DND-41 (cell line): ENCODE results near the gene COL6A2.

Experiments
- ATAC-seq: fragments of 200-7000 bp; cut with Tn5 transposase; 3 replicates; pipeline ENCODE4 v1.9.1; 2021; ENCODE audit warnings: low read depth; ENCODE audit not compliant: insufficient read depth
- DNase-seq: peaks from one replicate; pipeline ENCODE4 v3.0.0-alpha.2; 2020
- H2AFZ ChIP-seq: 2 replicates; pipeline ENCODE4 v1.6.0; 2012; ENCODE audit warnings: low read depth, low read length
- H3K27ac ChIP-seq: 2 replicates; pipeline ENCODE4 v1.5.1; 2012; ENCODE audit warnings: low read length, inconsistent platforms
- H3K27me3 ChIP-seq: fragments of 200-600 bp; sonication (generic); 2 replicates; pipeline ENCODE4 v1.6.0; 2012; ENCODE audit warnings: low read length, mild to moderate bottlenecking, inconsistent platforms; ENCODE audit not compliant: insufficient read depth, poor library complexity
- H3K36me3 ChIP-seq: 2 replicates; pipeline ENCODE4 v1.5.1; 2012; ENCODE audit warnings: low read length, inconsistent platforms; ENCODE audit not compliant: insufficient read depth
- H3K4me1 ChIP-seq: 2 replicates; pipeline ENCODE4 v1.5.1; 2012; ENCODE audit warnings: mild to moderate bottlenecking, low read length; ENCODE audit not compliant: insufficient read depth
- H3K4me2 ChIP-seq: 2 replicates; pipeline ENCODE4 v1.6.0; 2012; ENCODE audit warnings: mild to moderate bottlenecking, moderate library complexity, low read length, inconsistent platforms; ENCODE audit not compliant: insufficient read depth
- H3K4me3 ChIP-seq, 2 experiments: fragments of 200-600 bp in 1 of 2; shearing (Covaris generic) in 1 of 2; 2 replicates each; pipeline ENCODE4 v1.5.1; 2012 to 2016; ENCODE audit warnings: inconsistent platforms in 2 of 2, low read length in 2 of 2, mild to moderate bottlenecking in 2 of 2, low read depth in 1 of 2, moderate library complexity in 1 of 2
- H3K79me2 ChIP-seq: 2 replicates; pipeline ENCODE4 v1.6.0; 2012; ENCODE audit warnings: low read length, inconsistent platforms; ENCODE audit not compliant: insufficient read depth
- H3K9ac ChIP-seq: 2 replicates; pipeline ENCODE4 v1.6.0; 2012; ENCODE audit warnings: low read depth, mild to moderate bottlenecking, inconsistent platforms, low read length, moderate library complexity
- H3K9me3 ChIP-seq: 2 replicates; pipeline ENCODE4 v1.5.1; 2012; ENCODE audit warnings: low read length, moderate library complexity, mild to moderate bottlenecking, inconsistent platforms; ENCODE audit not compliant: insufficient read depth, severe bottlenecking
- H4K20me1 ChIP-seq: 2 replicates; pipeline ENCODE4 v1.6.0; 2012; ENCODE audit warnings: low read length; ENCODE audit not compliant: insufficient read depth
- CTCF ChIP-seq: IDR thresholded peaks from 2 replicates; pipeline ENCODE4 v1.5.1; 2012; ENCODE audit warnings: borderline replicate concordance, low read length, moderate library complexity, mild to moderate bottlenecking; ENCODE audit not compliant: poor library complexity, severe bottlenecking; ENCODE audit errors: extremely low read depth
- EZH2 ChIP-seq: IDR thresholded peaks from 3 replicates; pipeline ENCODE4 v1.6.1; 2012; ENCODE audit warnings: borderline replicate concordance, low read depth, mild to moderate bottlenecking, moderate library complexity, low read length, inconsistent platforms; ENCODE audit not compliant: severe bottlenecking

Gene COL6A2

GRCh38 chr21:46158666-46159300 is 60.9 kb downstream of the COL6A2 start:
- Histone ChIP-seq H3K4me3 (no peak overlapping the region), H3K36me3 (no peaks in the 10 kb centered on the region), H4K20me1 (peaks cover 3% of the 10 kb centered on the region; the same call in 1 of the 2 replicates), H3K27ac (no peak overlapping the region), H3K4me1 (no peaks in the 10 kb centered on the region), H2AFZ (no peak overlapping the region), H3K79me2 (no peaks in the 10 kb centered on the region), H3K9me3 (peaks cover 3% of the 10 kb centered on the region), H3K9ac (no peak overlapping the region), H3K27me3 (no peaks in the 10 kb centered on the region), H3K4me2 (no peak overlapping the region)
- no peak for TF ChIP-seq EZH2
- ATAC-seq, result no peak
- no peak for DNase-seq

- no peaks in the 10 kb centered on the region for H3K36me3 ChIP-seq
- no peaks in the 10 kb centered on the region for H3K27me3 ChIP-seq
- peaks cover 3% of the 10 kb centered on the region for H3K9me3 ChIP-seq
- no peak overlapping the region for H3K27ac ChIP-seq
- DNase-seq (no peak), ATAC-seq (no peak)
- TF ChIP-seq CTCF, result no peak
- H3K4me2 ChIP-seq, result no peak overlapping the region
- peaks cover 3% of the 10 kb centered on the region; the same call in 1 of the 2 replicates for H4K20me1 ChIP-seq
- no peaks in the 10 kb centered on the region for H3K79me2 ChIP-seq
- H3K4me1 ChIP-seq, result no peaks in the 10 kb centered on the region
- H3K4me3 ChIP-seq, result no peak overlapping the region
- H2AFZ ChIP-seq, result no peak overlapping the region
- H3K9ac ChIP-seq, result no peak overlapping the region
These were observed 61.5 kb downstream of the COL6A2 start for GRCh38 chr21:46159390-46159789.

- no peak overlapping the region for H3K9ac ChIP-seq
- no peak for ATAC-seq
- H3K4me1 ChIP-seq, result no peaks in the 10 kb centered on the region
- H2AFZ ChIP-seq, result no peak overlapping the region
- H4K20me1 ChIP-seq, result peaks cover 3% of the 10 kb centered on the region; the same call in 1 of the 2 replicates
- H3K4me3 ChIP-seq, result no peak overlapping the region
- TF ChIP-seq CTCF (no peak), EZH2 (no peak)
- DNase-seq, result no peak
- H3K36me3 ChIP-seq, result no peaks in the 10 kb centered on the region
- no peak overlapping the region for H3K27ac ChIP-seq
- no peak overlapping the region for H3K4me2 ChIP-seq
- no peaks in the 10 kb centered on the region for H3K79me2 ChIP-seq
- H3K27me3 ChIP-seq, result no peaks in the 10 kb centered on the region
- H3K9me3 ChIP-seq, result peaks cover 3% of the 10 kb centered on the region
These were observed 62.1 kb downstream of the COL6A2 start for GRCh38 chr21:46159841-46160656.

- TF ChIP-seq CTCF, result no peak
- TF ChIP-seq EZH2, result no peak
- Histone ChIP-seq H3K4me3 (no peak overlapping the region), H3K4me1 (no peaks in the 10 kb centered on the region), H3K79me2 (no peaks in the 10 kb centered on the region), H2AFZ (no peak overlapping the region), H3K9ac (no peak overlapping the region), H3K27me3 (no peaks in the 10 kb centered on the region), H3K9me3 (peaks cover 3% of the 10 kb centered on the region), H3K27ac (no peak overlapping the region), H3K36me3 (no peaks in the 10 kb centered on the region), H4K20me1 (peaks cover 3% of the 10 kb centered on the region; the same call in 1 of the 2 replicates), H3K4me2 (no peak overlapping the region)
- ATAC-seq, result no peak
- no peak for DNase-seq
These were observed 62.7 kb downstream of the COL6A2 start for GRCh38 chr21:46160657-46160906.
